ENCODE data around the gene LCT.

GRCh38 chr2:135791418-135792190 lies 45.4 kb downstream of the LCT start:
- TF ChIP-seq EZH2phosphoT487 (IDR thresholded peaks at IDR 0.05; ENCODE audit: borderline replicate concordance, low read depth), result no peak
- TF ChIP-seq MAX (IDR thresholded peaks at IDR 0.05; ENCODE audit: low read depth), result no peak
- TF ChIP-seq CTCF (IDR thresholded peaks at IDR 0.05), result no peak
- no peak for TF ChIP-seq RCOR1 (IDR thresholded peaks at IDR 0.05; ENCODE audit: low read length)
- TF ChIP-seq POLR2AphosphoS5 (IDR thresholded peaks at IDR 0.05; ENCODE audit: low read depth, low read length), result no peak
- no peak for TF ChIP-seq RXRA (IDR thresholded peaks at IDR 0.05; ENCODE audit: borderline replicate concordance, low read depth)
- TF ChIP-seq NFIC (IDR thresholded peaks at IDR 0.05; ENCODE audit: borderline replicate concordance), result no peak
- no peak for TF ChIP-seq PBX3 (IDR thresholded peaks at IDR 0.05)
- no peak for TF ChIP-seq RFX5 (IDR thresholded peaks at IDR 0.05; ENCODE audit: low read length)
- no peak for TF ChIP-seq YY1 (IDR thresholded peaks at IDR 0.05; ENCODE audit: low read depth)

All from SK-N-SH (cell line).